Stomach (tissue), 9 donors: ENCODE data around the gene KDM8. TPM values are rescaled to one million over a fixed set of nuclear protein-coding genes. Genes with fewer than 3 reads are reported as not detected.

Experiments
- DNase-seq, 2 donors: peaks; one replicate each; pipeline versions ENCODE4 v3.0.0 to v3.0.0-alpha.2; 2013 to 2019
- H3K27ac ChIP-seq, 5 donors: fragments of 200-600 bp in 4 of 5; sonication (generic) in 4 of 5; one replicate each; pipeline ENCODE4 v1.5.1; 2013 to 2019; ENCODE audit warnings: mild to moderate bottlenecking in 1 of 5, moderate library complexity in 1 of 5
- H3K27me3 ChIP-seq, 3 donors: fragments of 200-600 bp; sonication (generic); one replicate each; pipeline ENCODE4 v1.5.1; 2017 to 2019; ENCODE audit warnings: mixed run types in 1 of 3
- H3K36me3 ChIP-seq, 4 donors: fragments of 200-600 bp; sonication (generic); 1 replicate in 3 of 4; 2 replicates in 1 of 4; pipeline ENCODE4 v1.5.1; 2016 to 2019
- H3K4me1 ChIP-seq, 4 donors: fragments of 200-600 bp; sonication (generic); one replicate each; pipeline ENCODE4 v1.5.1; 2016 to 2019
- H3K4me3 ChIP-seq, 4 donors: fragments of 200-600 bp; sonication (generic) in 3 of 4; one replicate each; pipeline ENCODE4 v1.5.1; 2016 to 2019; ENCODE audit warnings: mild to moderate bottlenecking in 1 of 4
- H3K9me3 ChIP-seq, 4 donors: fragments of 200-600 bp; sonication (generic); one replicate each; pipeline ENCODE4 v1.5.1; 2016 to 2019
- EP300 ChIP-seq: sonication (generic); formaldehyde crosslinking; IDR thresholded peaks from one replicate; pipeline ENCODE4 v1.6.1; 2017; ENCODE audit warnings: antibody characterized with exemption
- POLR2A ChIP-seq, 4 donors: fragments of 450-650 bp; IDR thresholded peaks; one replicate each; pipeline ENCODE4 v1.6.1; 2016; ENCODE audit warnings: antibody characterized with exemption in 4 of 4, control low read depth in 2 of 4, mild to moderate bottlenecking in 1 of 4, moderate library complexity in 1 of 4
- POLR2AphosphoS5 ChIP-seq, 3 donors: sonication (generic); formaldehyde crosslinking; IDR thresholded peaks; one replicate each; pipeline ENCODE4 v1.6.1; 2016; ENCODE audit warnings: antibody characterized with exemption in 3 of 3
- WGBS, 5 donors: extraction: QIAGEN DNeasy Blood & Tissue Kit in 3 of 5; methylation state at CpG; one replicate each; pipeline versions ENCODE4 v1.1.5 to v1.1.7; 2013 to 2018; 5-methylcytosine and 5-hydroxymethylcytosine counted together
- intact Hi-C: fragments of 100-400 bp; cut with DNase I; formaldehyde crosslinking; loops from one replicate; pipeline ENCODE4 v1.15.1; 2023; ENCODE audit warnings: low total_unique reads
- polyA plus RNA-seq, 3 donors: library from polyadenylated mRNA; stranded (reverse); fragments of 200-250 nt; gene quantifications; one replicate each; pipeline ENCODE4 v1.2.3, GENCODE V29; 2013
- total RNA-seq, 5 donors: library from RNA; depleted of rRNA; stranded (reverse); fragments of >200 nt; gene quantifications; one replicate each; pipeline versions ENCODE4 v1.1.0 to v1.2.3, GENCODE V29; 2014 to 2016
- TF ChIP-seq, protein P1 (sequence below), 7 experiments: fragments of 450-650 bp in 4 of 7; fragments of 200-600 bp in 3 of 7; sonication (generic) in 3 of 7; IDR thresholded peaks; one replicate each; pipeline ENCODE4 v1.5.1; 2016 to 2019; ENCODE audit warnings: antibody characterized with exemption in 7 of 7, control low read depth in 2 of 7, mild to moderate bottlenecking in 1 of 7
- donor health status: healthy with polysubstance abuse.
- donor health status: Bipolar disorder and iron deficiency.
- donor health status: healthy.

The KDM8 gene
- total and polyA plus RNA-seq, 8 donors, result 1.4 to 58.3 (median 2.9) TPM

DNA sequence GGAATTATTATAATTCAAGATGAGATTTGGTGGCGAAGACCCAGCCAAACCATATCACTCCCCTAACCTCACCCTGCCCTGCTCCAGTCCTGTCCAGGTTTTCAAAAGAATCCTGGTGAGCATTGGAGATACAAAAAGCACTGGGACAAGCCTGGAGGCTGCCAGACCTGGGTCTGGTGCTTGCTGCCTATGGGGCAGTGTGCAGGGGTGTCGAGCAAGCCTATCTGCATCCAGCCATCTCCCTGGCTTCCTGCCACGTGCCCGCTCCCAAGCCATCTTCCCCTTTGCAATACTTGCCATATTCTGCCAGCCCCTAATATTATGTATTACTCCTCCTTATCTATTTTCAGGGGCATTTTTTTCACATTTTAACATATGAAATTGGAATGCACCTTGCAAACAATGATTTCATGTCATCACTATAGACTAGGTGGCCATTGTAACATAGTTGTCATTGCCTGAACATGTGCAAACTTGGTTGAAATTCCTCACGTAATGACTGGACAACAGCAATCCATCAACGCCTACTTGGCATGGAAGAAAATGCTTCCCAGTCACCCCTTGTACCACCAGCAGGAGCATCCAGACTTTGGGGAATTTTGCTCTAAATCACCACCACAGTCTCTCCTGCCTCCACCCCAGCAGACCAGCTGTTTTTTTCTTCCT is 8.1 kb upstream of the KDM8 start:
- intact Hi-C loops, result no loop called here
- TF ChIP-seq, protein P1, sequence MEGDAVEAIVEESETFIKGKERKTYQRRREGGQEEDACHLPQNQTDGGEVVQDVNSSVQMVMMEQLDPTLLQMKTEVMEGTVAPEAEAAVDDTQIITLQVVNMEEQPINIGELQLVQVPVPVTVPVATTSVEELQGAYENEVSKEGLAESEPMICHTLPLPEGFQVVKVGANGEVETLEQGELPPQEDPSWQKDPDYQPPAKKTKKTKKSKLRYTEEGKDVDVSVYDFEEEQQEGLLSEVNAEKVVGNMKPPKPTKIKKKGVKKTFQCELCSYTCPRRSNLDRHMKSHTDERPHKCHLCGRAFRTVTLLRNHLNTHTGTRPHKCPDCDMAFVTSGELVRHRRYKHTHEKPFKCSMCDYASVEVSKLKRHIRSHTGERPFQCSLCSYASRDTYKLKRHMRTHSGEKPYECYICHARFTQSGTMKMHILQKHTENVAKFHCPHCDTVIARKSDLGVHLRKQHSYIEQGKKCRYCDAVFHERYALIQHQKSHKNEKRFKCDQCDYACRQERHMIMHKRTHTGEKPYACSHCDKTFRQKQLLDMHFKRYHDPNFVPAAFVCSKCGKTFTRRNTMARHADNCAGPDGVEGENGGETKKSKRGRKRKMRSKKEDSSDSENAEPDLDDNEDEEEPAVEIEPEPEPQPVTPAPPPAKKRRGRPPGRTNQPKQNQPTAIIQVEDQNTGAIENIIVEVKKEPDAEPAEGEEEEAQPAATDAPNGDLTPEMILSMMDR (IDR thresholded peaks at IDR 0.05), result no peak
- TF ChIP-seq POLR2AphosphoS5 (IDR thresholded peaks at IDR 0.05), result no peak
- no peak for TF ChIP-seq POLR2A (IDR thresholded peaks at IDR 0.05)
- TF ChIP-seq EP300, result no peak
- peaks cover 0 to 7% (median 0%) of the 10 kb centered on the region in 4 donors for H3K4me1 ChIP-seq
- no peak for DNase-seq
- no peak overlapping the region for H3K4me3 ChIP-seq
- peaks cover 0 to 24% (median 0%) of the 10 kb centered on the region in 3 donors for H3K27me3 ChIP-seq
- H3K9me3 ChIP-seq, result no peaks in the 10 kb centered on the region
- H3K36me3 ChIP-seq, result no peaks in the 10 kb centered on the region
- no peak overlapping the region for H3K27ac ChIP-seq
- 70 to 79% (median 77%) methylated on average over 5 to 6 of the region's 6 CpGs for WGBS, 5 donors

DNA sequence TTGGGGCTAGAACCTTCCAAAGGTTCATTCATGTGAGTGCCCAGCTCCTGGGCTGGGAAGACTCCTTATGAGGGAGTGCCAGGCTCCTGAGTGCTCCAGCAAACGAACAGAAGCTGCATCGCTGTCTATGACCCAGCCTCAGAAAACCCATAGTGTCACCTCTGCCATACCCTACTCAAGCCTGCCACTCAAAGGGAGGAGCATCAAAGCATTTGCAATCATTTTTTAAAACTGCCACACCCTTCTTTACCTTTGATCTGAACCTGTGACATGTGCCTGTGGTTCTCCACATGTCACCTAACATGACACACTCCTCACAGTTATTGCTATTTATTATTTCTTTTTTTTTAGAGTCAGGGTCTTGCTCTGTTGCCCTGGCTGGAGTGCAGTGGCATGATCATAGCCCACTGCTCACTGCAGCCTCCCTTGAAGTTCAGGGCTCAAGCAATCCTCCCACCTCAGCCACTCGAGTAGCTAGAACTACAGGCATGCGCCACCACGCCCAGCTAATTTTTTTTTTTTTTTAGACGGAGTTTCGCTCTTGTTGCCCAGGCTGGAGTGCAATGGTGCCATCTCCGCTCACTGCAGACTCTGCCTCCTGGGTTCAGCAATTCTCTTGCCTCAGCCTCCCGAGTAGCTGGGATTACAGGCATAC is 7.3 kb upstream of the KDM8 start:
- H3K36me3 ChIP-seq, result no peaks in the 10 kb centered on the region
- H3K4me1 ChIP-seq, result peaks cover 0 to 7% (median 0%) of the 10 kb centered on the region in 4 donors
- H3K27me3 ChIP-seq, result peaks cover 0 to 21% (median 0%) of the 10 kb centered on the region in 3 donors
- no peak overlapping the region for H3K4me3 ChIP-seq
- no peak for DNase-seq
- no peak overlapping the region for H3K27ac ChIP-seq
- intact Hi-C loops, result no loop called here
- TF ChIP-seq, protein P1 (IDR thresholded peaks at IDR 0.05), result no peak
- TF ChIP-seq EP300 (no peak), POLR2AphosphoS5 (IDR thresholded peaks at IDR 0.05) (no peak), POLR2A (IDR thresholded peaks at IDR 0.05) (no peak)
- WGBS, 5 donors, result 66 to 81% (median 73%) methylated on average over 9 of the region's 9 CpGs
- H3K9me3 ChIP-seq, result no peaks in the 10 kb centered on the region

DNA sequence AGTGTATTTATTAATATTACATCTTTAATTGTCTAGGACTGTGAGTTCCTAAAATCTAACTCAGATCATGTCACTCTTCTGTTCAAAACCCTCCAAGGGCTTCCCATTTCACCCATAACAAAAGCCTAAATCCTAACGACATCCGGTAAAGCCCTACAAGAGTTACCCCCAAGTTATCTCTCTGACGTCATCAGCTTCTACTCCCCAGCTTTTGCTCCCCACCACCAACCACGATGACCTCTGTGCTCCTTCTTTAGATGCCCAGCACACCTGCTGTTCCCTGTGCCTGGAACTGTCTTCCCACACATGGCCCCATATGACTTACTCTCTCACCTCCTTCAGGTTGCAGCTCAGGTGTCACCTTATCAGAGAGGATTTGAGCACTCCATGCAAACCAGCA is 6.3 kb upstream of the KDM8 start:
- Histone ChIP-seq H3K27ac (no peak overlapping the region), H3K4me3 (no peak overlapping the region), H3K27me3 (peaks cover 0 to 21% (median 0%) of the 10 kb centered on the region in 3 donors), H3K9me3 (no peaks in the 10 kb centered on the region), H3K36me3 (no peaks in the 10 kb centered on the region), H3K4me1 (peaks cover 0 to 7% (median 0%) of the 10 kb centered on the region in 4 donors)
- TF ChIP-seq EP300, result no peak
- TF ChIP-seq POLR2AphosphoS5 (IDR thresholded peaks at IDR 0.05), result no peak
- TF ChIP-seq, protein P1 (IDR thresholded peaks at IDR 0.05), result no peak
- TF ChIP-seq POLR2A (IDR thresholded peaks at IDR 0.05), result no peak
- DNase-seq, result no peak
- intact Hi-C loops, result no loop called here
- WGBS, 5 donors, result 68 to 79% (median 76%) methylated on average over 4 of the region's 4 CpGs

DNA sequence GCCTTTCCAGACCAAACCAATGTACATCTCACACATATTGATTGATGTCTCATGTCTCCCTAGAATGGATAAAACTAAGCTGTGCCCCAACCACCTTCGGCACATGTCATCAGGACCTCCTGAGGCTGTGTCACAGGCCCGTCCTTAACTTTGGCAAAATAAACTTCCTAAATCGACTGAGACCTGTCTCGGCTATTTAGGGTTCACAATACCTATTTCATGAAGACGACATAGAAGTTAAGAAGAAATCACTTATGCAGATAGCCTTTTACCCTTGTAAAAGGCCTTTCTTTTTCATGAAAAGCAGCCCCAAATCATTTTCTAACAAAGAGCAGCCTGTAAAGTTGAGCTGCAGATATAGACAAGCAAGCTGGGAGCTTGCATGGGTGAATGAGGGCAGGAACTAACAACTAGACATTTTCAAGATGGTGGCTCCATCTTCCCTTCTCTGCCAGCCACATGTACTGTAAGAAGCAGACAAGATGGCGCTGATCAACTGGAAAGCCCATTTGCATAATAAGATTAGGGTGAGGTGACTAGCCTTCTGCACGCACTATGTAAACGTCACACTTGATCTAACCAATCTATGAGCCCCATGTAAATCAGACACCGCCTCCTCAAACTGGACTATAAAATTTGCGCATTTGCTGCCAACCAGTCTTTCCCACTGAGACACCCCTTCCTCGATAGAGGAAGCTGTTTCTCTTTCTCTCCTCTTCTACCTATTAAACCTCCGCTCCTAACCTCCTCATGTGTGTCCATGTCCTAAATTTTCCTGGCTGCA is 4.7 kb upstream of the KDM8 start:
- no peak for DNase-seq
- Histone ChIP-seq H3K27me3 (peaks cover 0 to 21% (median 0%) of the 10 kb centered on the region in 3 donors), H3K4me1 (peaks cover 3 to 14% (median 7%) of the 10 kb centered on the region in 4 donors), H3K36me3 (no peaks in the 10 kb centered on the region), H3K27ac (no peak overlapping the region), H3K4me3 (no peak overlapping the region), H3K9me3 (no peaks in the 10 kb centered on the region)
- TF ChIP-seq, protein P1 (IDR thresholded peaks at IDR 0.05), result no peak
- TF ChIP-seq POLR2AphosphoS5 (IDR thresholded peaks at IDR 0.05) (no peak), POLR2A (IDR thresholded peaks at IDR 0.05) (no peak), EP300 (no peak)
- WGBS, 5 donors, result 80 to 86% (median 84%) methylated on average over 12 of the region's 12 CpGs
- intact Hi-C loops, result no loop called here
